Glomerular visceral epithelial cell (primary cell): ENCODE measurements around the gene RHOB.

Source experiments
- DNase-seq: peaks from one replicate; pipeline ENCODE4 v3.0.0-alpha.2; 2016; ENCODE audit errors: extremely low spot score

The RHOB gene

GRCh38 chr2:20473128-20473527 lies 26.3 kb downstream of the RHOB start:
- DNase-seq = no peak

- DNase-seq = no peak
These were observed 28.1 kb downstream of the RHOB start for GRCh38 chr2:20474757-20475566.

- DNase-seq = no peak
These were observed 28.7 kb downstream of the RHOB start for GRCh38 chr2:20475567-20475952.

- no peak for DNase-seq
These were observed 29.6 kb downstream of the RHOB start for GRCh38 chr2:20476481-20476880.

GRCh38 chr2:20476950-20477349 lies 30.1 kb downstream of the RHOB start:
- no peak for DNase-seq

GRCh38 chr2:20478961-20479360 lies 32.1 kb downstream of the RHOB start:
- DNase-seq = no peak

GRCh38 chr2:20479835-20480234 lies 33.0 kb downstream of the RHOB start:
- DNase-seq = no peak

- no peak for DNase-seq
These were observed 34.0 kb downstream of the RHOB start for GRCh38 chr2:20480913-20481312.

GRCh38 chr2:20481798-20482405 lies 35.0 kb downstream of the RHOB start:
- DNase-seq = no peak

- no peak for DNase-seq
These were observed 35.9 kb downstream of the RHOB start for GRCh38 chr2:20482725-20483124.

GRCh38 chr2:20483194-20483895 lies 36.5 kb downstream of the RHOB start:
- DNase-seq = no peak

- no peak for DNase-seq
These were observed 37.3 kb downstream of the RHOB start for GRCh38 chr2:20484034-20484617.

- peak; percentile 24 for DNase-seq
These were observed 38.1 kb downstream of the RHOB start for GRCh38 chr2:20484810-20485611.

GRCh38 chr2:20485612-20486388 lies 38.9 kb downstream of the RHOB start:
- no peak for DNase-seq

GRCh38 chr2:20486571-20486970 lies 39.7 kb downstream of the RHOB start:
- no peak for DNase-seq

GRCh38 chr2:20487030-20487391 lies 40.1 kb downstream of the RHOB start:
- DNase-seq = no peak

- no peak for DNase-seq
These were observed 40.7 kb downstream of the RHOB start for GRCh38 chr2:20487392-20488174.

GRCh38 chr2:20488201-20488641 lies 41.3 kb downstream of the RHOB start:
- peak; percentile 26 for DNase-seq

GRCh38 chr2:20488782-20489181 lies 41.9 kb downstream of the RHOB start:
- no peak for DNase-seq
